GM18507 (cell line): Measurements from ENCODE around the gene AHI1.
"Not testable (repeated sequence)": the region's sequence is repeated elsewhere in the genome, so short reads cannot be mapped to it uniquely, and the experiment has no call there.

Source experiments
- DNase-seq: peaks from one replicate; pipeline ENCODE4 v3.0.0; 2011; ENCODE audit warnings: low read depth; ENCODE audit not compliant: insufficient read length; ENCODE audit errors: extremely low spot score
- FAIRE-seq: peaks from 2 replicates; lab custom pipeline; 2011; peaks lifted over from hg19 to GRCh38; lab: Jason Lieb, UNC

AHI1 gene

DNA sequence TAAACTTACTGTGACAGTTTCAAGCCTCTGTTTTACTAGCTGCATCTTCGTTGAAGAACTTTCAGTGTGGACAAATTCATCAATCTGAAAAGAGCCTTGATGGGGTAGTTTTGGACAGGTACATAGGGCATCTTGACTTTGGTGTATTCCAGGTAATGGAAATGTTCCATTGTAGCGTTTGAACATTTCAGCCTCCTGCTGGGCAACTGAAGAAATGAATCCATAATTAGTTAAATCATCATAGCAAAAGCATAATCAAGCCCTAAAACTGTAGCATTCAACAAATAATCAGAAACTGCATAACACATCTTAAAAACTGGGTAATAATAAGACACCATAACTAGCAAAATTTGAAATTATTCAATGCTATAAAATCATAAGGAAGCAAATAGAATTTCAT lies 86.2 kb downstream of the AHI1 start:
- no peak for FAIRE-seq

DNA sequence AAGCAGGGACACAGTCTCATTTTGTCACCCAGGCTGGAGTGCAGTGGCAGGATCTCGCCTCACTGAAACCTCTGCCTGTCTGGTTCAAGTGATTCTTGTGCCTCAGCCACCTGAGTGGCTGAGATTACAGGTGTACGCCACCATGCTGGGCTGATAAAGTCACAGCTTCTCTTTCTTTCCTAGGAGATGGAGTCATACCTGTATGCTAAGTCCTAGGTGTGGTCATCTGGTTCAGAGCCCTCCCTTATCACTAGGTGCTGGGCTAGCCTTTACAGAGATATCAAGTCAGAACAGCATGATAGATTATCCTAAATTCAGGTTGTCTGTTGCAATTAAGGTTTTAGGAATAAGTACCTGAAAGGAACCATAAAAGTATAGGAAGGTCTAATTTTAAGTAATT lies 86.7 kb downstream of the AHI1 start:
- FAIRE-seq: no peak
- no peak for DNase-seq

More for the DNA sequence above, 86.2 kb downstream of the AHI1 start:
- no peak for DNase-seq

DNA sequence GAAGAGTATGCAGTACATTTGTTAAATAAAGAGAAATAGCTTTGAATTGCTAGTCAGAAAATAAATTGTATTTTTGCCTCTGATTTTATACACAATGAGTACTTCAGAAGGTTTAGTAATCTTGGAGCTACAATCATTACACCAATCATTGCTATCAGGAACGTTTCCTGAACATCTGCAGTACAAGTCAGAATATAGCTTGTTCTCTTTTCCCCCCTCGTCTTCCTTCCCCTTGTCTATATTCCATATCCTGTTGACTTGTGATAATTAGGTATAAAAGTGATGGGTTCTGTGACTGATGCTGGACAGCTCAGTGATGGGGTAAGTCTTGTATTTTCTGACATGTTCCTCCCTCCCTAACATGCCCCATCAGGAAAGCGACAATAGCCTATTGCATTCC lies 94.0 kb downstream of the AHI1 start:
- no peak for FAIRE-seq
- no peak for DNase-seq

DNA sequence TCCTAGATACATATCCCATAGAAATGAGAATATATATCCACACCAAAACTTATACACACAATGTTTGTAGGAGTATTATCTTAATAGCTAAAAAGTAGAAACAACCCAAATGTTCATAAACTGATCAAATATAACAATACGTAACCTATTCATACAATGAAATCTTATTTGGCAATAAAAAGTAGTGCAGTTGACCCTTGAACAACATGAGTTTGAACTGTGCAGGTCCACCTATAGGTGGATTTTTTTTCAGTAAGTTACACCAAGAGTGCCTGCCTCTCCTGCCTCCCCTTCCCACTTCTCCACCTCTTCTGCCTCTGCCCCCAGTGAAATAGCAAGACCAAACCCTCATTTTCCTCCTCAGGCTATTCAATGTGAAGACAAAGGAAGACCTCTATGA lies 95.2 kb downstream of the AHI1 start:
- DNase-seq (no peak), FAIRE-seq (no peak)

DNA sequence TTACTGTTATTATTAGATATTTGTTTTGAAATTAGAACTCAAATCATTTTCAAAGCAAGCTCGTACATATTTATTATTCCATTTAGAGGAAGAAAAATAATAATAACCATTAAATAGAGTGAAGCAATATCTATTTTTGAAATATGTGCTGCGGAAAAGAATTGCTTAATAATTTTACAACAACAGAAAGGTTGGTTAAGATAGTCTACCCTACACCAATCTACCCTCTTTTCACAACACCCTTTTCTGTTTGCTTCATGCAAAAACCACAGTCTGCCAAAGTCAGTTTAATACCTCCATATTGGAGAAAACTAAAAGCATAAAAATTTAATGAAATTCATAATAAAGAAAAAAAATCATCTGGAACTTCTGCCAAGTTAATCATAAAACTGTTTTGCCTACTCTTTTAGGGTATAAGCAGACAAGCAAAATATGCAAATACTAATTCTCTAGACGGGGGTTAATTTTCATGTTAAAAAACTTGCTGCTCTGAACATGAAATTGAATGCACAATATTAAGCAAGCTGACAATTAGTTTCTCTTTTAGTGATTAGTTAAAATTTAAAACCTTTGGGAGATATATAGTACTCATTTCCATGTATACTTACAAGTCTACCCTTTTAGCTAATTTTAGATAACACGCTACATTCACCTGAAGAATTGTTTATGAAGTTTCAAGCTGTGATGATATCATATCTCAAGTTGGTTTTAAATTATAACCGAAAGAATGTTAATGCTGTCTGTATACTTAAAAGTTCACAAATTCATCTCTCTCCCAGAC lies 100.2 kb downstream of the AHI1 start:
- no peak for DNase-seq
- peak; percentile 38 for FAIRE-seq

DNA sequence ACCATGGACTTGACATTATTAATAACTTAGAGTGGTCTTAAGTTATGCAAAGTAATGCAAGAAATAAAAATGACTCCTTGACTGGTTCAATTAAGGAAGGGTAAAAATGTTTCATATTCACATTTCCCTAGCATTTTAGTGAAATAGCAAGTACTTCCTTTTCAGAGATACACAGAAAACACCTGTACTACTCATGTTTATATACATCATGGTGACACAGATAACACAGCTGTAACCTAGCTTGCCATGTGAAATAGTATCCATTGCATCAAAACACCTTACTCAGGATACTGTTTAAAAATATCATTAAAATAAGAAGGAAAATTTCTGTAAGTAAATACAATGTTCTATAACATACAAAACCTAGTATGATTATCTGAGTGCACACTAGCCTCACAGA lies 102.4 kb downstream of the AHI1 start:
- DNase-seq (no peak), FAIRE-seq (no peak)

DNA sequence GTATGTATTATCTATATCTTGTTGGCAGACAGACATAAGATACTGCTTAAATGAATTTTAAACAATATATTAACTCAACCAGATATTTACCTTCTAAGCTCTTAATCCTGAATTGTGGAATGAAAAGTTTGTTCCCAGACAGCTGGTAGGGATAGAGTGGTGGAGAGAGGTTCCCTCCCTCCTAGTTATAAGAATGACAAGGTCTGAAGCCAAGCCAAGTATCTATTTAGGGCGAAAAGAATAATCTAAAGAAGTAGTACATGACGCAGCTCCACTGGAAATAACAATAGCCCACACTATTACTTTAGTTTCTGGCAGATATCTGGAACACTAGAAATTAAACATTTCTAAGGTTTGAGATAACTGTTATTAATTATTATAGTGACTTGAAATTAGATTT lies 104.3 kb downstream of the AHI1 start:
- DNase-seq (no peak), FAIRE-seq (no peak)

DNA sequence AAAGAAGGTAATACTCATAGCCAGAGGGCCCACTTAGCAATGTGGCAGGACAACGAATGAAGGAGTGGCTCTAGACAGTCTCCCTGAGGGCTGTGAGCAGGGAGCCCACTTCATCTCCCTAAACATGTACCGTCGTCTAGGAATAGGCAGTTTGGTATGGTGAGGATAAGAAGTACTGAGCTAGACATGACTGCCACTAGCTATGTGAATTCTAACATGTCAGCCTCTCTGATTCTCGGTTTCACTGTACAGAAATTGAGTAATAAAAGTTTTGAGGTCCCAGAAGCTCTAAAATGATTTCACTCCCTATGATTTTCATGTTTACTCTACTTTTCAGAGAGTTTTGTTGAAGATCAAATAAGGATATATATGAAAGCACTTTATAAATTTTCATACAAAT lies 107.1 kb downstream of the AHI1 start:
- FAIRE-seq (no peak), DNase-seq (no peak)

DNA sequence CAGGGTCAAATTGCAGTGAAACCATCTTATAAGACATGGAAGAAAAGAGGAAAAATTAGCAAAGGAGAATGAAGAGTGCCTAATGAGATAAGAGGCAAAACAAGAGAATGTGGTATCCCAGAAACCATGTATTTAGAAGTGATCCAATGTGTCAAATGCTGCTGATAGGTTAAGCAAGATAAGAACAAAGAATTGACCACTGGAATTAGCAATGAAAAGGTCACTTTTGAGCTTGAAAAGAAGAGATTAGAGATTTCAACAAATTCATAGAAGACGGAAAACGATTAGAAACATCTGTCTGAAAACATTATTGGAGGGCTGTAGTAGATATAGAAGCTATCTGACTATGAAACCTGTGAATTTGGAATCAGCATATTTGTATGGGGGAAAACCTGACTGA lies 112.2 kb downstream of the AHI1 start:
- DNase-seq: no peak
- no peak for FAIRE-seq

DNA sequence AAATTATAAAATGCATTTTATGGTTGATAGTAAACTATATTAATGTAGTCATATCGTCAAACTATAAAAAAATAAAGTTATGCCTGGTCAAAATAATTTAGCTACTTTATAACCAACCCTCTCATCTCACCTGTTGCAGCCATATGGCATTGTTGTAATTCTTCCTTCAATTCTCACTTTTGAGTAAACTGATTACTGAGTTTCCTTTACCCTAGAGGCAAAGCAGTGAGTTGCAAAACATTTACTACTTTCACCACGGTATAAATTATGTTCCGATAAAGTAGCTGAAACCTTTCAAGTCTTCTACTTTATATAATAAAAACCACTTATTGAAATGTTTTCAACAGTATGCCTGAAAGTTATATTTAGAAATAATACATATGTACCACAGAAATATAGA lies 113.8 kb downstream of the AHI1 start:
- no peak for DNase-seq
- no peak for FAIRE-seq

DNA sequence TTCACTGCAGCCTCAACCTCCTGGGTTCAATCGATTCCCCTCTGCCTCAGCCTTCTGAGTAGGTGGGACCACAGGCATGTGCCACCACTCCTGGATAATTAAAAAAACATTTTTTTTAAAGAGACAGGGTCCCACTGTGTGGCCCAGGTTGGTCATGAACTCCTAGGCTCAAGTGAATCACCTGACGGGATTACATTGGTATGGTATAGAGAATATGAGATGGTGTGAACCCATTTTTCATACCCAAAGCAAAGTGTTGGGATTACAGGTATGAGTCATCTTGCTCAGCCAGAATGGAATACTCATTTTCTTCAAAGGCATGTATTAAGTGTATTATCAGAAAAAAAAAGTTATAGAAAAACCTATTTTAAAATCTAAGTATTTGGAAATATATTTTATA lies 114.2 kb downstream of the AHI1 start:
- FAIRE-seq (no peak), DNase-seq (no peak)

DNA sequence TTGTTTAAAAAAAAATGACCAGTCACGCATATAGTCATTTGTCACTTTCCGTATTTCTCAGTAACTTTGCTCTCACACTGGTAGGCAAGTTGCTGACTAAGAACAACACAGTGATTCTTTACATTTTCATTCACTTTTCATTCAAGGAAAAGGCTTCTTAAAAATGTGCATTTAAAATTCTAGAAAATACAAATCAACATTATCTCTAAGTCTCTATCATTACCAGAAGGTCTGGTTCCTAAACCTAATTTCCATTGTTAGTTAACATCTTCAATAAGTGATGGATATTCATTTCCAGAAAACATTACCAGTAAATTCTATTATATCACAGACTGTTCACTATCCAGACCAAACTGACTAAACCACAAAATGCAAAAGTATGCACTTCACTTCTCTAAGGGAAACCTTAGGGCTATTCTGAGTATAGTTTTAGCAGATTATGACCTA lies 115.3 kb downstream of the AHI1 start:
- DNase-seq: no peak
- FAIRE-seq: peak; percentile 69

DNA sequence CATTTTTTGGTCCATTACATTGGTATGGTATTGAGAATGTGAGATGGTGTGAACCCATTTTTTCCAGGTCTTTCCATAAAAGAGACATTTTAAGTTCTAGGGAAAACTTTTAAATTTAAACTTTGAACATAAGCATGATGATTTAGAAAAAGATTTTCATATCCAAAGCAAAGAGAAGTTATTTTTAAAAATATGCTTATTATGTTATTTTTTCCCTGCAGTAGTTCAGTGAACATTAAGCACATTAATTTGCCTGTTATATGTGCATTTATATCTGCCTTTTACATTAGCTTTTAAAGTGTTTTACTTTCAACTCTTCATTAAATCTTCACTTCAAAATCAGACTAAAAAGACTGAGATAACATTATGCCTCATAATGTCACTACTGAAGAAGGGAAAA lies 116.7 kb downstream of the AHI1 start:
- no peak for FAIRE-seq

DNA sequence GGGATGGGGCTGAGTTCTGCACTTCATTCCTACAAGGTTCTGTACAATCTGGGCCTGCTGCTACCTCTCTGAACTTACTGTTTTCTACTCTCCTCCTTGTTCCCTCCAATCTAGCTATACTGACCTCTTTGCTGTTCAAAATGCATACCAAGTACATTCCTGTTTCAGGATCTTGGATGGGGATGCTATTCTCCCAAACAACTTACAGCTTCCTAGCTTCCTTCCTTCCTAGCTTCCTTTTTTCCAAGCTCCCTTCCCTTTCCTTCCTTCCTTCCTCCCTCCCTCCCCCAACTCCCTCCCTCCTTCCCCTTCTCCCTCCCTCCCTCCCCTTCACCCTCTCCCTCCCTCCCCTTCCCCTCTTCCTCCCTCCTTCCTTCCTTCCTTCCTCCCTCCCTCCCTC lies 117.9 kb downstream of the AHI1 start:
- FAIRE-seq: peak; percentile 47

More for the DNA sequence above, 116.7 kb downstream of the AHI1 start:
- no peak for DNase-seq

DNA sequence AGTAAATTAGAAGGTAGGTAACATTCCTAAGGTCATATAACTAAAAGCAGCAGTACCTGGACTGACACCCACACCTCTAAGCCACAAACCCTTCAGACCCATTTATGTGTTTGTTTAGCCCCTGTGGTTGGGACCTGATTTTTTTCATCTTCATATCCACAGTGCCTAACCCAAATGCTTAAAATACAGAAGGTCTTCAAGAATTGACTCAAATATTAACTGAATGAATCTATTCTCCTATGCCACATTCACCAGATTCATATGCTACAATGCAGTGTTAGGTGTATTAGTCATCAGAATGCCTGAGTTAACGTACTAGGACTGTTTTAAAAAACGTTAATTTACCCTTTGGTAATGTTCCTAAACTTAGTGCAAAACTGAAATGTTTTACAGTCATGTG lies 124.8 kb downstream of the AHI1 start:
- peak; percentile 68 for FAIRE-seq
- DNase-seq: no peak

More for the DNA sequence above, 117.9 kb downstream of the AHI1 start:
- no peak for DNase-seq

DNA sequence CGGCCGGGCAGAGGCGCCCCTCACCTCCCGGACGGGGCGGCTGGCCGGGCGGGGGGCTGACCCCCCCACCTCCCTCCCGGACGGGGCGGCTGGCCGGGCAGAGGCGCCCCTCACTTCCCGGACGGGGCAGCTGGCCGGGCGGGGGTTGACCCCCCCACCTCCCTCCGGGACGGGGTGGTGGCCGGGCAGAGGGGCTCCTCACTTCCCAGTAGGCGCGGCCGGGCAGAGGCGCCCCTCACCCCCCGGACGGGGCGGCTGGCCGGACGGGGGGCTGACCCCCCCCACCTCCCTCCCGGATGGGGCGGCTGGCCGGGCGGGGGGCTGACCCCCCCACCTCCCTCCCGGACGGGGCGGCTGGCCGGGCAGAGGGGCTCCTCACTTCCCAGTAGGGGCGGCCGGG lies 133.9 kb downstream of the AHI1 start:
- DNase-seq, FAIRE-seq: not testable (repeated sequence)

DNA sequence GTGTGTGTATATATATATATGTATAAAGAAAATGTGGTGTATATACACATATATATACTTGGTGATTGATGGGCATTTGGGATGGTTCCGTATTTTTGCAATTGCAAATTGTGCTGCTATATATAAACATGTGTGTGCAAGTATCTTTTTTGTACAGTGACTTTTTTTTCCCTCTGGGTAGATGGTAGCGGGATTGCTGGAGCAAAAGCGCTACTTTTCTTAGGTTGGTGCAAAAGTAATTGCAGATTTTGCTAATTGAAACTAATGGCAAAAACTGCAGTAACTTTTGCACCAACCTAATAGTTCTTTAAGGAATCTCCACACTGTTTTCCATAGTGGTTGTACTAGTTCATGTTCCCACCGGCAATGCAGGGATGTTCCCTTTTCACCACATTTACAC lies 135.4 kb downstream of the AHI1 start:
- DNase-seq (no peak), FAIRE-seq (no peak)

DNA sequence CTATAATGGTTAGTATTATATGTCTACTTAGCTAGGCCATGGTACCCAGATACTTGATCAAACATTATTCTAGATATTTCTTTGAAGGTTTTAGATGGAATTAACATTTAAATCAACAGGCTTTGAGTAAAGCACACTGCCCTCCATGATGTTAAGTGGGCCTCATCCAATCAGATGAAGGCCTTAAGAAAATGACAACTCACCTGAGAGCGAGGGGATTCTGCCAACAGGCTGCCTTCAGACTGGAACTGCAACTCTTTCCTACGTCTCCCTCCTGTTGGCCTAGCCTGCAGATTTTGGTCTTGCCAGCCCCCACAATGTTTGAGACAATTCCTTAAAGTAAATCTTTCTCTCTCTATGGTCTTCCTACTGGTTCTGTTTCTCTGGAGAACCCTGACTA lies 137.3 kb downstream of the AHI1 start:
- FAIRE-seq (peak; percentile 18), DNase-seq (no peak)

DNA sequence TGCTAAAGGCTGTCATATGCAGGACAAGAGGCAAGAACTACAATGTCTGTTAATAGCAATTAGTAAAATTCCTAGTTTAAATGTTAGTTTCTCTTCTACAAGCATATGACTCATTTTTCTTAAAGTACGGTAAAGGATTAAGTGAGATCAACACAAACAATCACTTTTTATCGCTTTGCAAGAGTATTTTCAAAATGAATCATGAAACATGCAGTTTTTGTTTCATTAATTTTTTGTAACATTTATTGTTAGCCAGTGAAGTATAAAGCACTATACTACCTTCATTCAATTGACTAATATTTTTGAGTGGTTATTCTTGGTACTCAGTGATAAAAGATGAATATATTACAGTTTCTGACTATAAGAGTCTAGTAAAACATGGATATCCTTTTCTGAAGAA lies 138.6 kb downstream of the AHI1 start:
- no peak for DNase-seq
- FAIRE-seq: peak; percentile 21

DNA sequence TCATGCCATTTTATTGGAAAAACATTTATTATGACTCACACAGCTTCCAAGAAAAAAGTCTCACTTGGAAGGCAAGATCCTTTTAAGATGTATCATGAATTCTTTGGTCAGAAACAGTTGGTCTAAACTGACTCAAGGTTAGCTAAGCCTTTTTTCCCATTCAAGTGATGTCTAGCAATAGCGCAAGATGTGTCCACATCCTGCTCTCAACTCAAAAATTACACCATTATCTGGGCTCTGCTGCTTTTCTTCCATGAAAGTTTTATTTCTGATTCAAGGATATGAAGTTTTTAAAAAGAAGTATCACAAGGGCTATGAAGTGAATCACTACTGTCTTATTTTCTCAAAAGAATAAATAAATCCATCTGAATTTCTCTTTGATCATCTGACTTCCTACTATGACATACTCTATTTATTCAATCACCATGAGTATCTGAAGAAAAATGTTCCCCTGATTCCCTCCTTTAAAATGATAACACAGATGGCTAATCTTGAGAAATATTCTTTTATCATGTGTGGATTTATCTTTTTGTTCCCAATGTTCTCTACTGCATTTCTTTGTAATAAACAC lies 139.2 kb downstream of the AHI1 start:
- no peak for FAIRE-seq
- DNase-seq: no peak

DNA sequence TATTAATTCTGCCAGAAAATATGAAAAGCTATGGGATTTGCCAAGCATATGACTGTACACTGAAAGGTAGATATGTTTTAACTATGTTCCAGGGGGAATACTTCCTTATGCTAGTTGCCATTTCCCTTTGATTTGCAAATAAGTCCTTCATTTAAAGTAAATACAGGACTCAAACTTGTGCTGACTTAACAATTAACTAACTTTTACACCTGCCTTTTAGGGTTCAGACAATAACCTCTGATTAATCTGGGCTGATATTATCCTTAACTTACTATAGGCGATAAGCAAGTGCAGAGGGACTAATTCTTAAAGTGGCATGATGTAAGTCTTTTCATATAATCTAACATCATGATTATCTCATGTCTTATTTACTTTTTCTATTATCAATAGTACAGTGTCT lies 143.1 kb downstream of the AHI1 start:
- DNase-seq (no peak), FAIRE-seq (no peak)
